Right lobe of liver (tissue), 4 donors: ENCODE measurements around the gene SIGLEC15.

Experiments
- POLR2A ChIP-seq: fragments of 450-650 bp; IDR thresholded peaks from one replicate; pipeline ENCODE4 v1.6.1; 2017; ENCODE audit warnings: antibody characterized with exemption, mild to moderate bottlenecking
- TF ChIP-seq, protein P1 (sequence below), 4 donors: fragments of 200-600 bp in 3 of 4; fragments of 450-650 bp in 1 of 4; IDR thresholded peaks; one replicate each; pipeline versions ENCODE4 v1.5.1 to v1.8.0; 2016 to 2022; ENCODE audit warnings: antibody characterized with exemption in 4 of 4, mild to moderate bottlenecking in 2 of 4
- donor health status: DM: no; HTN: no; CAD: no.
- donor health status: DM: no; HTN: no; CAD: no.
- donor health status: DM: no; HTN: yes; CAD: no.

GRCh38 chr18:45775743-45776142 lies 49.7 kb upstream of the SIGLEC15 start:
- TF ChIP-seq, protein P1, sequence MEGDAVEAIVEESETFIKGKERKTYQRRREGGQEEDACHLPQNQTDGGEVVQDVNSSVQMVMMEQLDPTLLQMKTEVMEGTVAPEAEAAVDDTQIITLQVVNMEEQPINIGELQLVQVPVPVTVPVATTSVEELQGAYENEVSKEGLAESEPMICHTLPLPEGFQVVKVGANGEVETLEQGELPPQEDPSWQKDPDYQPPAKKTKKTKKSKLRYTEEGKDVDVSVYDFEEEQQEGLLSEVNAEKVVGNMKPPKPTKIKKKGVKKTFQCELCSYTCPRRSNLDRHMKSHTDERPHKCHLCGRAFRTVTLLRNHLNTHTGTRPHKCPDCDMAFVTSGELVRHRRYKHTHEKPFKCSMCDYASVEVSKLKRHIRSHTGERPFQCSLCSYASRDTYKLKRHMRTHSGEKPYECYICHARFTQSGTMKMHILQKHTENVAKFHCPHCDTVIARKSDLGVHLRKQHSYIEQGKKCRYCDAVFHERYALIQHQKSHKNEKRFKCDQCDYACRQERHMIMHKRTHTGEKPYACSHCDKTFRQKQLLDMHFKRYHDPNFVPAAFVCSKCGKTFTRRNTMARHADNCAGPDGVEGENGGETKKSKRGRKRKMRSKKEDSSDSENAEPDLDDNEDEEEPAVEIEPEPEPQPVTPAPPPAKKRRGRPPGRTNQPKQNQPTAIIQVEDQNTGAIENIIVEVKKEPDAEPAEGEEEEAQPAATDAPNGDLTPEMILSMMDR (IDR thresholded peaks at IDR 0.05), result no peak
- no peak for TF ChIP-seq POLR2A
